Brain microvascular endothelial cell (primary cell): Measurements from ENCODE around the gene GNG7.

Experiments
- DNase-seq: peaks from one replicate; pipeline ENCODE4 v3.0.0-alpha.2; 2020
- H3K27ac ChIP-seq: fragments of 250-450 bp; sonication (Bioruptor Pico); 2 replicates; pipeline ENCODE4 v1.5.1; 2020; ENCODE audit warnings: mild to moderate bottlenecking, moderate library complexity
- H3K27me3 ChIP-seq: fragments of 250-450 bp; sonication (Bioruptor Pico); replicated peaks from 2 replicates; pipeline ENCODE4 v1.5.1; 2020; ENCODE audit warnings: mild to moderate bottlenecking
- H3K36me3 ChIP-seq: fragments of 250-450 bp; sonication (Bioruptor Pico); replicated peaks from 2 replicates; pipeline ENCODE4 v1.5.1; 2020; ENCODE audit warnings: mild to moderate bottlenecking
- H3K4me3 ChIP-seq: 2 replicates; pipeline ENCODE4 v1.5.1; 2011; ENCODE audit warnings: low read depth, mild to moderate bottlenecking, control low read depth, low read length, moderate library complexity
- in situ Hi-C: cut with HindIII; loops from 2 replicates; pipeline ENCODE4 v1.10.0; 2017; ENCODE audit warnings: low sequenced_read_pairs, low pct_ligation_motif_present
- TF ChIP-seq, protein P1 (sequence below): IDR thresholded peaks from 2 replicates; pipeline ENCODE4 v1.5.1; 2011; ENCODE audit warnings: low read depth, mild to moderate bottlenecking, moderate library complexity, low read length, control low read depth, inconsistent platforms; ENCODE audit errors: missing control alignments

Gene GNG7

DNA sequence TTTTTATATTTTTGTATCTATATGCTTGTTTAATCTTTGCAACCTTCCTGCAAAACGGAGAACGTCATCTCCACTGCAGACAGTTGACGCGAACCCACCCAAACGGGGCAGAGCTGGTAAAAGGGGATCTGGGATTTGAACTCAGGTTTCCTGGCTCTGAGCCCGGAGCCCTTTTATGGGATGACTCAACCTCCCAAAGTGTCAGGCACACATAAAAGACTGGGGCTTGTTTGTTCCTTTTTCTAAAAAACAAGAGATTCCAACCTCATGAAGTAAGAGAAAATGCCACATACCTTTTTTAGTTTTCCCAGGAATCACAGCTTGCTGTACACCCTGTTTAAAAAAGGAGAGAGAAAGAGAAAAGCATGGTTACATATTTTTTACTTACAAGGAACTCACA lies 147.6 kb downstream of the GNG7 start:
- in situ Hi-C loops = no loop called here
- Histone ChIP-seq H3K4me3 (no peak overlapping the region), H3K36me3 (no peaks in the 10 kb centered on the region), H3K27ac (no peak overlapping the region), H3K27me3 (no peaks in the 10 kb centered on the region)
- TF ChIP-seq, protein P1, sequence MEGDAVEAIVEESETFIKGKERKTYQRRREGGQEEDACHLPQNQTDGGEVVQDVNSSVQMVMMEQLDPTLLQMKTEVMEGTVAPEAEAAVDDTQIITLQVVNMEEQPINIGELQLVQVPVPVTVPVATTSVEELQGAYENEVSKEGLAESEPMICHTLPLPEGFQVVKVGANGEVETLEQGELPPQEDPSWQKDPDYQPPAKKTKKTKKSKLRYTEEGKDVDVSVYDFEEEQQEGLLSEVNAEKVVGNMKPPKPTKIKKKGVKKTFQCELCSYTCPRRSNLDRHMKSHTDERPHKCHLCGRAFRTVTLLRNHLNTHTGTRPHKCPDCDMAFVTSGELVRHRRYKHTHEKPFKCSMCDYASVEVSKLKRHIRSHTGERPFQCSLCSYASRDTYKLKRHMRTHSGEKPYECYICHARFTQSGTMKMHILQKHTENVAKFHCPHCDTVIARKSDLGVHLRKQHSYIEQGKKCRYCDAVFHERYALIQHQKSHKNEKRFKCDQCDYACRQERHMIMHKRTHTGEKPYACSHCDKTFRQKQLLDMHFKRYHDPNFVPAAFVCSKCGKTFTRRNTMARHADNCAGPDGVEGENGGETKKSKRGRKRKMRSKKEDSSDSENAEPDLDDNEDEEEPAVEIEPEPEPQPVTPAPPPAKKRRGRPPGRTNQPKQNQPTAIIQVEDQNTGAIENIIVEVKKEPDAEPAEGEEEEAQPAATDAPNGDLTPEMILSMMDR = no peak
- DNase-seq = no peak

DNA sequence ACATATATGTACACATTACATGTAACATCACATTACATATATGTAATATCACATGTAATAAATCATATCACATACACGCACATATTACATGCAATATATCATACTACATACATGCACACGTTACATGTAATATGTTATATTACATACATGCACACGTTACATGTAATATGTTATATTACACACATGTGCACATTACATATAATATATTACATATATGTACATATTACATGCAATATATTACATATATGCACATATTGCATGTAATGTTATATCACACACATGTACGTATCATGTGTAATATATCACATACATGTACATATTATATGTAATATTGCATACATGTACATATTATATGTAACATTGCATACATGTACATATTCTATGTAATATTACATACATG lies 149.0 kb downstream of the GNG7 start:
- DNase-seq = no peak
- H3K27ac ChIP-seq = no peak overlapping the region
- TF ChIP-seq, protein P1 = no peak
- no peak overlapping the region for H3K4me3 ChIP-seq
- no peaks in the 10 kb centered on the region for H3K27me3 ChIP-seq
- H3K36me3 ChIP-seq = no peaks in the 10 kb centered on the region
- in situ Hi-C loops = no loop called here

DNA sequence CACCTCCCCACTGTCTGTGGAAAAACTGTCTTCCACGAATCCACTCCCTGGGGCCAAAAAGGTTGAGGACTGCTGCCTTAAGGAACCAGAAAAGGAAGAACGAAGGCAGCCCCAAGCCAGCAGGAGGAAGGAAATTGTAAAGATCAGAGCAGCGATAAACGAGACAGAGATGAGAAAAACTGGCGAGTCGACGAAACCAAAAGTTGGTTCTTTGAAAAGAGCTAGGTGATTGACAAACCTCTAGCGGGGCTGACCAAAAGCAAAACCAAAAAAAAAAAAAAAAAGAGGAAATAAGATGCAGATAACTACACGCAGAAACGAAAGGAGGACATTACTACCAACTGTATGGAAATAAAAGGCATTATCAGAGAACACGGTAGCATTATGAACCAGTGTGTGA lies 149.6 kb downstream of the GNG7 start:
- H3K36me3 ChIP-seq = no peaks in the 10 kb centered on the region
- no peaks in the 10 kb centered on the region for H3K27me3 ChIP-seq
- no peak overlapping the region for H3K27ac ChIP-seq
- H3K4me3 ChIP-seq = no peak overlapping the region
- in situ Hi-C loops = no loop called here
- no peak for DNase-seq
- TF ChIP-seq, protein P1 = no peak

DNA sequence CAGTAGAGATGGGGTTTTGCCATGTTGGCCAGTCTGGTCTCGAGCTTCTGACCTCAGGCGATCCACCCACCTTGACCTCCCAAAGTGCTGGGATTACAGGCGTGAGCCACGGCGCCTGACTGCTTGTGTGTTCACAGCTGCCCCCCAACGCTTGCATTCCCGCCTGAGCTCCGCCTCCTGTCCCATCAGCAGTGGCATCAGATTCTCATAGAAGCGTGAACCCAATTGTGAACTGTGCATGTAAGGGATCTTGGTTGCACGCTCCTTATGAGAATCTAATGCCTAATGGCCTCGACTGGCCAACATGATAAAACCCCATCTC lies 150.7 kb downstream of the GNG7 start:
- no peak overlapping the region for H3K27ac ChIP-seq
- TF ChIP-seq, protein P1 = no peak
- no peak for DNase-seq
- H3K4me3 ChIP-seq = no peak overlapping the region
- no peaks in the 10 kb centered on the region for H3K27me3 ChIP-seq
- H3K36me3 ChIP-seq = no peaks in the 10 kb centered on the region
- in situ Hi-C loops = no loop called here

DNA sequence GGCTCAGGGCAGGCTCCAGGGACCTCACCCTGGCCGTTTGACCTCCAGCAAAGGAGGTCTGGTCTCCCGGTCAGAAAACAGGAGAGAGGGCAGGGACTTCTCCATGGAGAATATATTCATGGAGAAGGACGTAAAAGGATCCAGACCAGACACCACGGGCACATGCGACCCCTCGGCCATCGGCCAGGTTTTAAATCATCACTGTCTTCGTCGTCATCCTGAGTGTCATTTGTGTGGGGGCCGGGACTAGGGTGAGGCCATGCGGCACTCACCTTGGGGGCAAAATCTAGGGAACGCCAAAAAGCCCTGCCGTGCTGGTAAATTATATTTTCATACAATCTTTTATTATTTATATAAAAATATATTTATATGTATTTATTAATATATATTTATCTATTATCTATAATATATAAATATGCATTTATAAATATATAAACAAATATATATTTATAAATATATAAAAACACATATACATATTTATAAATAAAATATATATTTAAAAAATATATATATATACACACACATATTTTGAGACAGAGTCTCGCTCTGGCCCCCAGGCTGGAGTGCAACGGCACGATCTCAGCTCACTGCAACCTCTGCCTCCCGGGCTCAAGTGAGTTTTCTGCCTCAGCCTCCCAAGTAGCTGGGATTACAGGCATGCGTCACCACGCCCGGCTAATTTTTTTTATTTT lies 151.2 kb downstream of the GNG7 start:
- no peak overlapping the region for H3K27ac ChIP-seq
- in situ Hi-C loops = no loop called here
- H3K27me3 ChIP-seq = no peaks in the 10 kb centered on the region

More for the DNA sequence above, 151.2 kb downstream of the GNG7 start:
- Histone ChIP-seq H3K4me3 (no peak overlapping the region), H3K36me3 (no peaks in the 10 kb centered on the region)
- no peak for DNase-seq
- TF ChIP-seq, protein P1 = no peak
